GM21367 (cell line): ENCODE data around the gene ANKRD52.
"Not testable (repeated sequence)": the region's sequence is repeated elsewhere in the genome, so short reads cannot be mapped to it uniquely, and the experiment has no call there.

ENCODE experiments used
- ATAC-seq: cut with Tn5 transposase; IDR thresholded peaks from one replicate; pipeline ENCODE4 v1.9.1; 2021; ENCODE audit not compliant: unreplicated experiment

Gene ANKRD52

GRCh38 chr12:56274299-56274698 is 16.1 kb upstream of the ANKRD52 start:
- no peak for ATAC-seq

DNA sequence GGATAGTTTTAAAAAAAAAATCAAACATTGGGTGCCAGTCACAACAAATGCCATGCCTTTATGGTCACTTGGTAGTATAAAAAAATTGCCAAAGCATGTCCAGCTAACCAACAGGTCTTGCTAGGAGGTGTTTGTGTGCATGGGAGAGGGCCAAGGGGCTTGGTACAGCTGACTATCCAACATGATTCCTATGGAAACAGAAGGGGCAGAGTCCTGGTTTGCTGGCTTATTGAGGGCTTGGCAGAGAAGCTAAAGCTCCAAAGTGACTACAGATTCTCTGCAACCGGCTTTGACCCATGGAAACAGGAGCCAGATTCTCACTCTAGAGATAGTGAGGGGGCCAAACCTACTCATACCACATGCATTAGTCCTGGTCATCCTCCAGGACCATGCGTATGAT is 14.3 kb upstream of the ANKRD52 start:
- not testable (repeated sequence) for ATAC-seq

DNA sequence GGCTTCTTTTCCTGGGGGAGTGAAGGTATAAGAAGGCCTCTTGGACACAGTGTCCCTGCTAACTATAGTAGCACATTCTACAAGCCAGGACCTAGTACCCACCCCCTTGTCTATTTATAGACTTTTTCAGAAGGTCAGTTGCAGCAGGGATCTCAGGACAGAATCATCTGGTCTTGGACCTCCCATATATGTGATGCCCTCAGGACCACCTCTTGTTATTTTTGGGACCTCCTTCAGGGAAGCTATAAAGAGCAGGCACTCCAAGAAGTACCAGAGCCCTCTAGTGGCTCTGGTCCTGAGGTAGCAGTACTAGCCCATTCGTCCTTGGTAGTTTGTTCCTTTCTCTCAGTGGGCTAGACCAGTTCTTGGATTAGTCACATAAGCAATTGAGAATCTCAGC is 12.8 kb upstream of the ANKRD52 start:
- ATAC-seq: no peak

DNA sequence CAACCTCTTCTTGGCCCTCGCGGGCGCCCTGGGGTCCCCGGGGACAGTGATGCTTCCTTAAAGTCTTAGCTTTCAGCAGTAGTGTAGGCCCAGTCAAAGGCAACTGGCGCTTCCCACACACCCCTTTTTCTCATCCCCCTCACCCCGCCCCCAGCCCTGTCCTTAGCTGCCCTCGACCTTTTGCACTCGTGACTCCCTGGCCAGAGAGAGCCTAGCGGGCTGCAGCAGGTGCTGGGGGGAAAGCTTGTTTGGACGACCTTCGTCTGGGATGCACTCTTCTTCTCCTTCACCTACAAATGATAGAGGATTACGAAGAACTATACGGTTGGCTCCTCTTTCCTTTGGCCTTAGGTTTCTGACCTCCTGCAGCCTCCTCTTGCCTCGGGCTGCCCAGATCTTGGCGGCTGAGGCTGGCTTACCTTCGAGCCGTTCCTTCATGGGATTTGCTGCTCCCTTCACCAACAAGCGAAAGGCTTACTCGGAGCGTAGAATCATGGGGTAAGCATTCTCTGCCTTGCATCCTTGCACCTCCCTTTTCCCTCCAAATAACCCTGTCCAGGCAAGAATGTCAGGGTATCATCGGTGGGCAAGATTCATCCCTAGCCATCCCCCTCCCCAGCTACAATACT is 9.4 kb upstream of the ANKRD52 start:
- ATAC-seq: no peak

GRCh38 chr12:56266693-56267442 is 8.7 kb upstream of the ANKRD52 start, which contains the start of gene COQ10A:
Gene COQ10A (plus strand): TSS chr12:56266942. CDS start chr12:56267119, 177 bp downstream.
- peak; percentile 82 for ATAC-seq

DNA sequence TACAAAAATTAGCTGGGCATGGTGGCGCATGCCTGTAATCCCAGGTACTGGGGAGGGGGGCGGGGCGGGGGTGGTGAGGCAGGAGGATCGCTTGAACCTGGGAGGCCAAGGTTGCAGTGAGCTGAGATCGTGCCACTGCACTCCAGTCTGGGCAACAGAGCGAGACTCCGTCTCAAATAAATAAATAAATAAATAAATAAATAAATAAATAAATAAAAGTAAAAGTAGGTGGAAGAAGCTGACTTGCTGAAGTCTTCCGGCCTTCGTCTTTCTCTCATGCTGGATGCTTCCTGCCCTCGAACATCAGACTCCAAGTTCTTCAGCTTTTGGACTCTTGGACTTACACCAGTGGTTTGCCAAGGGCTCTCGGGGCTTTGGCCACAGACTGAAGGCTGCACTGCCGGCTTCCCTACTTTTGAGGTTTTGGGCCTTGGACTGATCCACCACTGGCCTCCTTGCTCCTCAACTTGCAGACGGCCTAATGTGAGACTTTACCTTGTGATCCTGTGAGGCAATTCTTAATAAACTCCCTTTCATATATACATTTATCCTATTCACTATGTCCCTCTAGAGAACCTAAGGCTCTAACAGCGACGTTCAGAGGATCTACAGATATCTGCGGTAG is 8.0 kb upstream of the ANKRD52 start:
- ATAC-seq: not testable (repeated sequence)

DNA sequence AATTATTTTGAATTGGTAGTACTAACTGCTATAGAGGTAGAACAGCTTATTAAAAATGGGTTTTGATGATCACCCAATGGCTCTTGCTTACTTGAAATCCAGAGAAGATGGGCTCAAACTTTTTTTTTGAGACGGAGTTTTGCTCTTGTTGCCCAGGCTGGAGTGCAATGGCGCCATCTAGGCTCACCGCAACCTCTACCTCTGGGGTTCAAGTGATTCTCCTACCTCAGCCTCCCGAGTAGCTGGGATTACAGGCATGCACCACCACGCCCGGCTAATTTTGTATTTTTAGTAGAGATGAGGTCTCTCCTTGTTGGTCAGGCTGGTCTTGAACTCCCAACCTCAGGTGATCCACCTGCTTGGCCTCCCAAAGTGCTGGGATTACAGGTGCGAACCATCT is 4.8 kb upstream of the ANKRD52 start:
- ATAC-seq: not testable (repeated sequence)

DNA sequence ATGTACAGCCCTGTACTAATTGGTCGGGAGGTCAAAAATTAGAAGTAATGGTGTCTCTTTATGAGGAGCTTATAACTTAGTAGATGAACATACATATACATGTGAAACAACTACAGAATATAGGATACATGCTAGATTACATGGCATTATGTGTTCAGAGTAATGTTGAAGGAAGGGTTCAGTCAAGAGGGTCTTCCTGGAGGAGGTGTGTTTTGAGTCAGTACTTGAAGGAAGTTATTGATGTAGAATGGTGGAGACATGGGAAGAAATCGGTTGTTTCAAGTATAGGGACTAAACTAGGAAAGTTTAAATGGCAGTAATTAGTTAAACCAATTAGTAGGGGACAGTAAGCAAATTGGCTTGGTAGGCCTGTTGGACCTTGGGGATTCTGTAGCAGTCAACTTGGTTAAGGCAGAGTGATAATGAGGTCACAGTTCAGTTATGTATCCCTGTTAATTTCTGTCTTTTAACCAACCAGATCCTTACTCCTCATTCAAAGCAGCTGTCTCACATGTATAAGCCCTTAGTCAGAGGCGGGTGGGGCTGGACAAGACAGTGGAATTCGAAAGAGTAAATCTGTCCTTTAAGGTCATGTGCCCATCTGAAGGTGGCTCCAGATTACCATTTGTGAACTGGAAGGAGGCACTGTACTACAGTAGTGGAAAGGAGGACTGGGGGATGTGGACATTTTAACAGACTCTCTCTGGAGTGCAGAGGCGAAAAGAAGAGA is 3.5 kb upstream of the ANKRD52 start:
- ATAC-seq: no peak

- ATAC-seq: no peak
Measured at GRCh38 chr12:56260921-56261320, 2.7 kb upstream of the ANKRD52 start.

- ATAC-seq: no peak
Measured at GRCh38 chr12:56260380-56260779, 2.2 kb upstream of the ANKRD52 start.

DNA sequence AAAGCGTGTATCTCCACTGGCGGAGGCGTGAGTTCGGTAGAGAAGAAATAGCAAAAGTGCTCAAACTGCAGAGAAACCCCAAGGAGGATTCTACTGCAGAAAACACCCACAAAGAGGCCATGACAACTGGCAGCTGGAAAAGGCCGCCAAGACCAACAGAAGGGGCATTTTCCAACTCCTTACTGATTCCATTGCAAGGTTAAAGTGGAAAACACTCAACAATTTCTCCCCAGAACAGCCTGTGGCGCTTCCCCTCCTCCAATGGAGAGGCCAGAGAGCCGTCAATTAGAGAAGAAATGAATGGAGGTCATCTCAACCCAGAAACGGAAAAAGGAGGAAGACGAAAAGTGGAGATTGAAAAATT is 618 bp upstream of the ANKRD52 start:
- no peak for ATAC-seq

GRCh38 chr12:56257491-56258067 is 605 bp downstream of the ANKRD52 start:
- ATAC-seq: no peak

- ATAC-seq: no peak
Measured at GRCh38 chr12:56257071-56257470, 1.1 kb downstream of the ANKRD52 start.

GRCh38 chr12:56256326-56256960 is 1.7 kb downstream of the ANKRD52 start:
- ATAC-seq: no peak

DNA sequence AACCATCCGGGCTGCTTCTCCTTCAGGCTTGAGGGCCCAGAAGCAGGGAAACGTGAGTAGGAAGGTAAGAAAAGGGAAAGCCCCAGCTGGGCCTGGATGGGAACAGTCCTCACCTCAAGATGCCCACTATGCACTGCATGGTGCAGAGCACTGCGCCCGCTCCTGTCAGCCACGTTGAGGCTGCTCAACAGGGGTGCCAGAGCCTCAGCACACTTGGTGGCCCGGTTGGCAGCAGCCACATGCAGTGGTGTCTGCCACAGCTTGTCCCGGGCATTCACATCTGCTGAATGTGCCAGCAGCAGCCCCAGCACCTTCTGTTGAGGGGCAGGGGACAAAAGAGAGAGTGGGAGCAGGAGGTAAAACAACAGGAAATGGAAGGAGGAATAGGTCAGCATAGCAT is 2.5 kb downstream of the ANKRD52 start:
- ATAC-seq: no peak

DNA sequence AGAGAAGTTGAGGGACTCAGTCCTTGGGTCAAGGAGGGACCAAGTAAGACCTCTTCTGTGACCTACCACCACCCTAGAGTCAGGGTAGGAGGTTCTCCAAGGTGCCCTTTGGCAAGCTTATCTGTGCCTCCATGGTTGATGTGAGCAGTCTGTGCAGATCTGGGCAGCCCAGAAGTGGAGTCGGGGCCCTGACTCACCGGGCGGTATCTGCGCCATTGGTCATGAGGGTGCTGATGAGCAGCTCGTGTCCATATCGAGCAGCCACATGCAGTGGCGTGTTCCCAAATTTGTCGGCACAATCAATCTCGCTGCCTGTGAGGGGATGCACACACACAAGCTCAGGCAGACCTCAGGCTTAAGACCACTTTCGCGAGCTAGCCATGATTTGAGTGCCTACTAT is 5.1 kb downstream of the ANKRD52 start:
- no peak for ATAC-seq

- ATAC-seq: no peak
Measured at GRCh38 chr12:56252649-56253048, 5.5 kb downstream of the ANKRD52 start.

GRCh38 chr12:56248711-56249110 is 9.5 kb downstream of the ANKRD52 start:
- ATAC-seq: no peak

DNA sequence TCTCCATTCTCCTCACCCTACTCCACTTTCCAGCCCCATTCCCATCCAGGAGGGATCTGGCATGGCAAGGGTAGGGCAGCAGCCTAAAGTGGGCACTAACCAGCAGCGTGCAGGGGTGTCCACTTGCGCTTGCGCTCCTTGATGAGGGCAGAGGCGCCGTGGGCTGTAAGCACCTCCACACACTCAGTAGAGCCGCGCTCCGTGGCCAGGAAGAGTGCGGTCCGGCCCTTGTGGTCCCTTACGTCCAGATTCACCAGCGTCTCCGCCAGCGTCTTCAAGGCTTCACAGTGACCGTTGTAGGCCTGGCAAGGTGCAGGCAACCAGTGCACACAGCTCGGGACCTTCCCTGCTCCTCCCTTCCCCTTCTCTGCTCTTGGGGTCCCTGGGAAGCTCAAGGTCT is 10.3 kb downstream of the ANKRD52 start:
- ATAC-seq: no peak

- no peak for ATAC-seq
Measured at GRCh38 chr12:56244494-56244893, 13.7 kb downstream of the ANKRD52 start.

DNA sequence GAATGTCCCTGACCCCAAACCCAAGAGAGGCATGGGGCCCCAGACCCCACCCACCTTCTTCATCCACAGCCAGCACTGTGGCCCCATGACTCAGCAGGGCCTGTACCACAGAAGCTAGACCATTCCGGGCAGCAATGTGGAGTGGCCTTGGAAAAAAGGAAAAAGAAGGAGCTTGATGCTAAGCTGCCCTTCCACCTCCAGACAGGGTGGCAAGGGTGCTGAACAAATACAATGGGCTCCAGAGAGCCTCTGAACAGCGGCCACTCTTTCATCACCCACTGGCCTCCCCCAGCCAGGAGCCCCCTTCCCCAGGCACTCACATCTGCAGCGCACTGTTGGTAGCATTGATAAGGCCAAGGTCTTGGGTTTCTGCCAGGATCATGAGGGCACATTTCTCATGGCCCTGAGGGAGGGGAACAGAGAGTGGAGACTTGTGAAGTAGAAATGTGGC is 14.4 kb downstream of the ANKRD52 start:
- no peak for ATAC-seq
